22Rv1 (cell line): ENCODE data around the gene ATP2A3.

ENCODE experiments used
- H3K27ac ChIP-seq: fragments of 450-650 bp; 2 replicates; pipeline ENCODE4 v1.5.1; 2017
- ZFX ChIP-seq: fragments of 450-650 bp; IDR thresholded peaks from 2 replicates; pipeline ENCODE4 v1.6.1; 2017; ENCODE audit warnings: antibody characterized with exemption, borderline replicate concordance
- TF ChIP-seq, protein P1 (sequence below): fragments of 450-650 bp; IDR thresholded peaks from 2 replicates; pipeline ENCODE4 v1.5.1; 2017; ENCODE audit warnings: mild to moderate bottlenecking

The ATP2A3 gene

DNA sequence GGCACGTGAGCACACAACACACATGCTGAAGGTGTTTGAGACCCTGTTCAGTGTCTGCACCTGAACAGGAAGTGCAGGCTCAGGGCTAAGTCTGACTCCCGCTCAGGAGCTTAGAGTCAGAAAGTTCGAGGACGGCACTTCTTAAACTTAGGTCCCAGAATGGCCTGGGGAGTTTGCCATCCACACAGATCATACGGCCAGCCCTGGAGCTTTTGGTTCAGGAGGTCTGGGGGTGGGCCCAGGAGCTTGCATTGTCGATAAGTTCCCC lies 67.3 kb downstream of the ATP2A3 start:
- TF ChIP-seq, protein P1, sequence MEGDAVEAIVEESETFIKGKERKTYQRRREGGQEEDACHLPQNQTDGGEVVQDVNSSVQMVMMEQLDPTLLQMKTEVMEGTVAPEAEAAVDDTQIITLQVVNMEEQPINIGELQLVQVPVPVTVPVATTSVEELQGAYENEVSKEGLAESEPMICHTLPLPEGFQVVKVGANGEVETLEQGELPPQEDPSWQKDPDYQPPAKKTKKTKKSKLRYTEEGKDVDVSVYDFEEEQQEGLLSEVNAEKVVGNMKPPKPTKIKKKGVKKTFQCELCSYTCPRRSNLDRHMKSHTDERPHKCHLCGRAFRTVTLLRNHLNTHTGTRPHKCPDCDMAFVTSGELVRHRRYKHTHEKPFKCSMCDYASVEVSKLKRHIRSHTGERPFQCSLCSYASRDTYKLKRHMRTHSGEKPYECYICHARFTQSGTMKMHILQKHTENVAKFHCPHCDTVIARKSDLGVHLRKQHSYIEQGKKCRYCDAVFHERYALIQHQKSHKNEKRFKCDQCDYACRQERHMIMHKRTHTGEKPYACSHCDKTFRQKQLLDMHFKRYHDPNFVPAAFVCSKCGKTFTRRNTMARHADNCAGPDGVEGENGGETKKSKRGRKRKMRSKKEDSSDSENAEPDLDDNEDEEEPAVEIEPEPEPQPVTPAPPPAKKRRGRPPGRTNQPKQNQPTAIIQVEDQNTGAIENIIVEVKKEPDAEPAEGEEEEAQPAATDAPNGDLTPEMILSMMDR: no peak
- no peak for TF ChIP-seq ZFX
- H3K27ac ChIP-seq: no peak overlapping the region

DNA sequence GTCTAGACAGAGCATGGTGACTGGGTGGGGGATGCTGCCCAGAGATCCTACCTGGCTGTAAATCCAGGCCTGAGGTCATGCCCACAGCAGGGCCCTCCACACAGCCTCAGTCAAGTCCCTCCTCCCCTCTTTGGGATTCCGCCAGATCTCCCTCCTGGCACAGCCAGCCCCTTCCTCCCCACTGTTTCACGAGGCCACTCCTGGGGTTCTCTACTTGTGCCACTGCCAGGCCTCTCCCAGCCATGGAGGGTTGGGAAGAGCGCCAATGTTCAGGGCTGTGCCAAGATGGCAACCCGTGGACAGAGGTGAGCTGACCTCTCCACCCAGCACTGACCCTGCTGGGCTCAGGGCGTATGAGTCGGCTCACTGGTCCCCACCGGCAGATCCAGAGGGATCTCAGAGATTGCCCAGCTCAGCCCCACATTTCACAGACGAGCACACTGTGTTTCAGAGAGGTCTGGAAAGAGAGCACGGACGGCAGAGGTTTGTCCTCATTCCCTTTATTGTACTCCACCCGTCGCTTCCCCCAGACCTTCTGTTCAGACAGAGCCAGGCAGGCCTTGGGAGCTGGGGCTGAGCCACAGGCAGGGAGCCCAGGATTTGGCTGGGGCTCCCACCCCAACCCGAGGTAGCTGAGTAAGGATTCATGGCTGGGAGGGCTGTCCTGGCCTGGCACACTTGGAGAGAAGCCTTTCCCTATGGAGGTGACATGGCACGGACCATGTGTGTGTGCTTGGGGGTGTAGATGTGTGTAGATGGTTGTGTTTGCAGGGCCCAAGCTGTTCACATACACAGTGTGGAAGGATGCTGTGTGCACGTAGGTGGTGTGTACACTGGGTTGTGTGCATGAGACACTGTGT lies 67.9 kb downstream of the ATP2A3 start:
- TF ChIP-seq, protein P1: no peak
- no peak for TF ChIP-seq ZFX
- no peak overlapping the region for H3K27ac ChIP-seq

DNA sequence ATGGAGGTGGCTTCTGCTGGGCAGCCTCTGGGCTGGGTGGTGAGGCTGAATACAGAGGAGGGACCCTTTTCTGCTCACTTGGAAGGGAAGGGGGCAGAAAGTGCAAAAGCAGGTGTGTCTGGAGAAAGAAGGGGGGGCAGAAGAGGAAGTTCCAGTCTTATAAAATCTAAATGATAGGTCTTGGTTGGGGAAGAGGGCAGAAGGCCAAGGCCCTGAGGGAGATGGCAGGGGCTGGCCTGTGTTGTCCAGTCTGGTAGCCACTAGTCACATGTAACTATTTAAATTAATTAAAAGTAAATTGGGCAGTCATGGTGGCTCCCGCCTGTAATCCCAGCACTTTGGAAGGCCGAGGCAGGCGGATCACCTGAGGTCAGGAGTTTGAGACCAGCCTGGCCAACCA lies 68.9 kb downstream of the ATP2A3 start:
- TF ChIP-seq, protein P1: no peak
- TF ChIP-seq ZFX: no peak
- peak overlapping the region; percentile 65 for H3K27ac ChIP-seq

DNA sequence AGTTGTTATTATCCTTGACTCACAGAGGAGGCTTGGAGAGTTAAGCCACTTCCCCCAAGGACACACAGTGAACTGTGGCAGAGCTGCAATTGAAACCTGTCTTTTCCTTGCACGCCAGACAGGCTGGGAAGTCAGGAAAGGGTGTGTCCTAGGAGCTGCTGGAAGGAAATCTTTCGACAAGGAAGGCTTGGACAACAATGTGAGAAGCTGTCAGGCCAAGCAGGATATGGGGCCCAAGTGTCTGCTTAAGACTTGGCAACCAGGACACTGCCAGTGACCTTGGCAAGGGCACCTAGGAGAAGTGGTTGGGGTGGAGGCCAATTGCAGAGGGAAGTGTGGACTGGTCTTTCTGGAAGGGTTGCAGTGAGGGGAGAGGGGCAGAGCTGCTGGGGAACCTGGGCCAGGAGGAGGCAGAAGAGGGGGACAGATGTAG lies 69.3 kb downstream of the ATP2A3 start:
- H3K27ac ChIP-seq: peak overlapping the region; percentile 65
- no peak for TF ChIP-seq ZFX
- TF ChIP-seq, protein P1: no peak

DNA sequence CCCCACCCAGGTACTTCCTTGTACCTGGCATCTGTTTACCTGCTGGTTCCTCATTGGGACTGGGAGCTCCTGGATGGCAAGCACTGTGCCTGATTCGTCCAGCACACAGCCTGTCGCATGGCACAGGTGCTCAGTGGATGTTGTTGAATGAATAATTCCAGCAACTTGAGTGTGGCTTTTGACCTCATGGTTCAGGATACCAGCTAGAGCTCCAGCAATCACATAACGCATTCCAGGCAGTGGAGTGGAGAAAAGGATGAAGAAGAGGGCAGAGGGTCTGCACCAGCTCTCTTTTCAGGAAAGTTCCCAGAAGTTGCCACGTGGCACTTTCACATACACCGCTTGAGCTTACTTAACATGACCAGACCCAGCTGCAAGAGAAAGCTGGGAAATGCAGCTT lies 70.0 kb downstream of the ATP2A3 start:
- peak overlapping the region; percentile 65; the same call in 1 of the 2 replicates for H3K27ac ChIP-seq
- TF ChIP-seq ZFX: no peak

DNA sequence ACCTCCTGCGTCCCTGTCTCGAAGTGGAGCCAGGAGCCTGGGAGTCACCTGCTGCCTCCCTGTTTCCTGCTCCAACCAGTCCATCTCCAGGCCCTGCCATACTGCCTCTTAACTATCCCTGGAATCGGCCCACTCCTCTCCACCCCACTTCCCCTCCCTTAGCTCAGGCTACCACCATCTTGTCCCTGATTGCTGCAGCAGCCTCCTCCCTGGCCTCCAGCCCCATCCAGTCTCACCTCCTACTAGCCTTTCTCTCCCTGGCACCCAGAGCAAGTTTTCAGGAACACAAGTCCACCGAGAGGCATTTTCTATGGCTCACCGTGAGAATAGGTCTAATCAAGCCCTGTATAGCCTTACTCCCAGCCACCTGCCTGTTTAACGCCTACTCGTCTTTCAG lies 70.5 kb downstream of the ATP2A3 start:
- H3K27ac ChIP-seq: peak overlapping the region; percentile 65
- TF ChIP-seq, protein P1: no peak
- no peak for TF ChIP-seq ZFX

DNA sequence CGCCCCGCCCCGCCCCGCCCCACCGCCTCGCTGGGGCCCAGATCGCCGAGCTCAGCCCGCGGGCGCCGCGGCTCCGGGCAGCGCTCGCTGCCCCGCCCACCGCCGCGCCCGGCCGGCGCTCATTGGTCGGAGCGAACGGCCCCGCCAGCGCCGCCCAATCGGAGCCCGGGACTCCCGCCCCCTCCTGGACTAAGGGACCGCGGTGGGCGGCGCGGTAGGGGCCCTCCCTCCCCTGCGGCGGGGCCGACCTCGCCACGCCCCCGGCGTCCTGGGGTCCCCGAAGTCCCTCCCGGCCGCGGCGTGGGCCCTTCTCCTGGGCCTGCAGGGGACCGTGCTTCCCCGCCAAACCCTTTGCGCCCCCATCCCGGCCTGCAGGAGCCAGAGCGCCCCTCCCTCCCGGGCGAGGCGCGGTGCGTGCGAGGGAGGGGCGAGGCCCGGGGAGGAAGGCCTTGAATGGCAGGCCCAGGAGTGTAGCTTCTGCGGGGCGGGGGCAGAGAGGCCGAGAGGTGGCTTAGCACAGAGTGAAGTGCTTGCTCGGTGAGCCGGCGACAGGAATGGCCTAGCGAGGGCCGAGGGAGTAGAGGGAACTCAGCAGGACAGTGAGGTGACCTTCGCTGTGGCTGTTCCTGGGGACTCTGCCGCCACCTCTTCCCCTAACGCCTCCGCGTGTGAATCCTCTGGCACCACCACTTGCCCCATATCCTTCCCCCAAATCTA lies 71.1 kb downstream of the ATP2A3 start, which contains the start of gene CAMKK1:
TSS of gene CAMKK1 (minus strand) at position 51 of the 717 bp plus-strand sequence. CDS start 7,366 bp downstream, outside the sequence.
- TF ChIP-seq, protein P1: no peak
- TF ChIP-seq ZFX: no peak
- peak within 1 kb of the TSS; percentile 65 for H3K27ac ChIP-seq
